Effector memory CD4-positive, alpha-beta T cell (primary cell): ENCODE results near the gene GDNF.
"Not testable (repeated sequence)": the region's sequence is repeated elsewhere in the genome, so short reads cannot be mapped to it uniquely, and the experiment has no call there.

ENCODE experiments used
- DNase-seq, 3 donors: peaks; one replicate each; pipeline ENCODE4 v3.0.0-alpha.2; 2020
- H3K27ac ChIP-seq: 2 replicates; pipeline ENCODE4 v1.7.0; 2013; ENCODE audit warnings: mild to moderate bottlenecking, low read length, moderate library complexity; ENCODE audit not compliant: insufficient read depth, poor library complexity, severe bottlenecking
- H3K27me3 ChIP-seq: replicated peaks from 2 replicates; pipeline ENCODE4 v1.7.0; 2013; ENCODE audit warnings: mild to moderate bottlenecking, low read length; ENCODE audit not compliant: insufficient read depth, control insufficient read depth, poor library complexity, severe bottlenecking
- H3K36me3 ChIP-seq: 2 replicates; pipeline ENCODE4 v1.7.0; 2013; ENCODE audit warnings: mild to moderate bottlenecking, low read length, moderate library complexity; ENCODE audit not compliant: control insufficient read depth, insufficient read depth
- H3K4me1 ChIP-seq: 2 replicates; pipeline ENCODE4 v1.7.0; 2013; ENCODE audit warnings: low read length, mild to moderate bottlenecking; ENCODE audit not compliant: control insufficient read depth, insufficient read depth, poor library complexity, severe bottlenecking
- H3K4me3 ChIP-seq: 2 replicates; pipeline ENCODE4 v1.7.0; 2013; ENCODE audit warnings: low read length, low read depth, mild to moderate bottlenecking; ENCODE audit not compliant: insufficient read depth, poor library complexity, severe bottlenecking
- H3K9me3 ChIP-seq: 2 replicates; pipeline ENCODE4 v1.7.0; 2013; ENCODE audit warnings: mild to moderate bottlenecking, low read length, moderate library complexity; ENCODE audit not compliant: control insufficient read depth

GDNF gene

DNA sequence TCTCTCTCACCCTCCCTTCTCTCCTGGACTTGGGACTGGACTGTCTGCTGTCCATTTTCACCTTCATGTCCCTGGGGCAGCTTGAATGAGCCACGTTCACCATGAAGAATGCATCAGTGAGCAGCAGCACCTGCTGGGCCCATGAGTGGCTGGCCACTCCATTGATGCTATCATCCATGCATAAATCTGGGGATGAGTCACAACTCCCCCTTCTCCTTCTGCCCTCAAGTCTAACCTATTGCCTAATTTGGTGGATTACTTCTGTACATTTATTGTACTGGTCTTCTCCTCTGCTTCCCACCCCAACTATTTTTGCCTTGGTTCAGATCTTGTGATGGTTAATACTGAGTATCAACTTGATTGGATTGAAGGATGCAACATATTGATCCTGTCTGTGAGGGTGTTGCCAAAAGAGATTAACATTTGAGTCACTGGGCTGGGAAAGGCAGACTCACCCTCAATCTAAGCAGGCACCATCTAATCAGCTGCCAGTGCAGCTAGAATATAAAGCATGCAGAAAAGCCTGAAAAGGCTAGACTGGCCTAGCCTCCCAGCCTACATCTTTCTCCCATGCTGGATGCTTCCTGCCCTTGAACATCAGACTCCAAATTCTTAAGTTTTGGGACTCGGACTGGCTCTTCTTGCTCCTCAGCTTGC, 46.7 kb downstream of the GDNF start:
- Histone ChIP-seq H3K27ac (no peak overlapping the region), H3K27me3 (no peaks in the 10 kb centered on the region), H3K4me1 (no peaks in the 10 kb centered on the region), H3K4me3 (no peak overlapping the region), H3K9me3 (no peaks in the 10 kb centered on the region), H3K36me3 (no peaks in the 10 kb centered on the region)
- DNase-seq: no peak

DNA sequence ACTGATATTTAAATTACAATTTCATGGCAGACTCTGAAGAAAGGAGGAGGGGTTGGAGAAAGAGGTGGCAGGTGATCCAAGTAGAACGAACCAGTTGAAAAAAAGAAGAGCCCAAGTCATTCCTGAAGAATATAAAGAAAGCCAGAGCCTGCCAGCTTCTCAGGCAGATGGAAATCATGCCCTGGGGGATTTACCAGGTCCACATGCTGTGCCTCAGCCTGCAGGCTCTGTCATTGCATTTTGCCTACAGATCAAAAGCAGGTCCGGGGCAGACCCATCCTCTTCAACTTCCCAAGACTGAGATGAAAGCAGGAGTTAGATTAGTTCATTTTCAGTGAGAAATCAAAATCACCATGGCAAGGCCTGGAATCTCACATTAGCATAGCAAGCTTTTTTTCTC, 48.5 kb downstream of the GDNF start:
- Histone ChIP-seq H3K4me3 (no peak overlapping the region), H3K9me3 (no peaks in the 10 kb centered on the region), H3K27ac (no peak overlapping the region), H3K36me3 (no peaks in the 10 kb centered on the region), H3K27me3 (no peaks in the 10 kb centered on the region), H3K4me1 (no peaks in the 10 kb centered on the region)
- no peak for DNase-seq

DNA sequence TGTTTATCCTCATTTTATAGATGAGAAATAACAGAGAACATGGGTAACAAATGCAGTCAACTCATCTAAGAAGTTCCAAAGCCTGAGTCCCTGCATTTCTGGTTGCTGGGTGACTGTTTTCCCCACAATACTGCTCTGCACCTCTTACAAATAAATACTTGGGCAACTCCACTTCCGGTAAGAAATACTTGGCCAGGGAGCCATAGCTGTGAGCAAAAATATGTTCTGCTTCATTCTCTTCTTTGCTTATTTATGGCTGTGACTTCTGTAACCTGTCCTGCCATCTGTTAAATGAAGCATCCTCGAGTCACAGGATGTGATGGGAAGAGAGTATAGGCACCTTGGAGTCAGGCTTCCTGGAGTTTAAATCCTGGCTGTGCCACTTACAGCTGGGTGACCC, 49.9 kb downstream of the GDNF start:
- Histone ChIP-seq H3K4me3 (no peak overlapping the region), H3K27ac (no peak overlapping the region), H3K36me3 (no peaks in the 10 kb centered on the region), H3K4me1 (no peaks in the 10 kb centered on the region), H3K9me3 (no peaks in the 10 kb centered on the region), H3K27me3 (no peaks in the 10 kb centered on the region)
- no peak for DNase-seq

DNA sequence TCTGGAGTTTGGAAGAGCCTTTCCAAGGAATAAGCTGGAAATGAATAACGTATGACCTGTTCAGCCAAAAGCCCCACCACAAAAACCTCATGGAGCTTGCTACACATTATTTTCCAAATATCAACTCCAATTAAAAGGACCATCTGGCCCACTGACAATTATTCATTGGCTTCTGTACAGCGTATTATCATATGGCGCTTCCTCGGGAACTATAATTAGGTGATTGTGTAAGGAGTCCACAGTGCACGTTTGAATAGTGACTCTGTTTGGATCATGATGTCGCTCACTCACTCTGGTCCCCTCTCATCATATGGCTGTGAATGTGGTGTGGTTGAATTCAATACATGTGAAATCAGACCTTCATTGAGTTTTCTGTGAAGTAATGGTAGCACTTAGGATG, 52.1 kb downstream of the GDNF start:
- Histone ChIP-seq H3K27ac (no peak overlapping the region), H3K4me3 (no peak overlapping the region), H3K4me1 (no peaks in the 10 kb centered on the region), H3K9me3 (no peaks in the 10 kb centered on the region), H3K27me3 (no peaks in the 10 kb centered on the region), H3K36me3 (no peaks in the 10 kb centered on the region)
- no peak for DNase-seq

DNA sequence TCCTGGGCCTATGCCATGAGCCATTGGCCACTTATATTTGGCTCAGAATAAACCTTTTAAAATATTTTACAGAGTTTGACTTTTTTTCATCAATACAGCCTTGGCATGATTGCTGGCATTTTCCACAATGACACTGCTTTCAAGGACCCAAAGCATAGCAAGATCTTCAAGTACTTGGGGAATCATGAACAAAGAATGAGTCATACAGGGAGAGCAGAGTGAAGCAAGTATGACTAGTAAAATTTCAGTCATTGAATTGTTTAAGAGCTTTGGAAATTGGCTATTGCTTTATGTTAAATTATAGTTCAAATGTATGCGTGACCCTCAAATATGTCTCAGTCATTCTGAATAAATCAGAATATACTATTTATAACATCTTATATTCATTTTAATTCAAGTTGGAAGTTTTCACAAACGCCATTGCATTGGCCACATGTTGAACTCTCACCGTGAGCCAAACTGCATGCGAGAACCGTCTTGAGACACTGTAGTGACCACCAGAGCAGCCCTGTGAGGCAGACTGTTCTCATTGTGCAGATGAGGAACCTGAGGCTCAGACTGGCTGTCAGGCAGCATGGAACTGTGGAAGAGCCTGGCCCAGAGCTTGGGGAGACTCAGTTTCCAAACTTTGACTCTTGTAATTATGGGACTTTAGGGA, 52.9 kb downstream of the GDNF start:
- Histone ChIP-seq H3K4me3 (no peak overlapping the region), H3K36me3 (no peaks in the 10 kb centered on the region), H3K4me1 (no peaks in the 10 kb centered on the region), H3K27ac (no peak overlapping the region), H3K9me3 (no peaks in the 10 kb centered on the region), H3K27me3 (no peaks in the 10 kb centered on the region)
- no peak for DNase-seq

DNA sequence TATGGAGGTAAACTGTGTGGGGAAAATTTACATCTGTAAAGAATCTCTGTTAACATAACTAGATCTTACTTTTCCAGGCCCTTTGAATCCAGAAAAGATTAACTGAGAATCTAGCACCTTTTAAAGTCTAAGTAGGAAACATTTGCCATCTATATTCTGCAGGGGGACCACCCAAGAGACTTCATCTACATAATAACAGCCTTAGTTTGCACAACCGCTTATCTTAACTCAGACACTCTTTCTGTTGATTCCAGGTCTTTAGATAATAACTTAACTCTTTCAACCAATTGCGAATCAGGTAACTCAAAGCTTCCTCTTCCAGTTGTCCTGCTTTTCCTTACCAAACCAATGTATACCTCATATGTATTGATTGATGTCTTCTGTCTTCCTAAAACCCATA, 53.4 kb downstream of the GDNF start:
- no peaks in the 10 kb centered on the region for H3K36me3 ChIP-seq
- H3K27me3 ChIP-seq: no peaks in the 10 kb centered on the region
- no peak overlapping the region for H3K4me3 ChIP-seq
- H3K9me3 ChIP-seq: no peaks in the 10 kb centered on the region
- DNase-seq: no peak
- H3K27ac ChIP-seq: no peak overlapping the region
- H3K4me1 ChIP-seq: no peaks in the 10 kb centered on the region

DNA sequence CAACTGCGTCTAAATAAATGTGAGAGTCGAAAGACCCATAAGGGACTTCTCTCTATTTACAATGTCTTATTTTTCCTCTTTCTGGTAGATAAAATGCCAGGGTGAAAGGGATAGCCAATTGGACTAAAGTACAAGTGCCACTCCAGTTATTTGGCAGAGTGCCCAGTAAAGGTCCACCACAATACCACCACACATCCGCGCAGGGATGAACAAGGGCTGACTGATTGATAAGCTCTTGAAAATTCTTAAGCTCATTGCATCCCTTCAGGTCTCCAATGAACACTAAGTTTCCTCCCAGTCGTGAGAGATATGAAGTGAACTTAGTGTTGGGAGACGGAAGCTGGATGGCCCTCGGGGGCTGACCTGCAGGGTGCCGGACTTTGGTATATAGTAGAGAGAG, 58.4 kb downstream of the GDNF start:
- not testable (repeated sequence) for H3K9me3 ChIP-seq, H3K36me3 ChIP-seq, H3K27me3 ChIP-seq, DNase-seq, H3K27ac ChIP-seq, H3K4me3 ChIP-seq, H3K4me1 ChIP-seq

DNA sequence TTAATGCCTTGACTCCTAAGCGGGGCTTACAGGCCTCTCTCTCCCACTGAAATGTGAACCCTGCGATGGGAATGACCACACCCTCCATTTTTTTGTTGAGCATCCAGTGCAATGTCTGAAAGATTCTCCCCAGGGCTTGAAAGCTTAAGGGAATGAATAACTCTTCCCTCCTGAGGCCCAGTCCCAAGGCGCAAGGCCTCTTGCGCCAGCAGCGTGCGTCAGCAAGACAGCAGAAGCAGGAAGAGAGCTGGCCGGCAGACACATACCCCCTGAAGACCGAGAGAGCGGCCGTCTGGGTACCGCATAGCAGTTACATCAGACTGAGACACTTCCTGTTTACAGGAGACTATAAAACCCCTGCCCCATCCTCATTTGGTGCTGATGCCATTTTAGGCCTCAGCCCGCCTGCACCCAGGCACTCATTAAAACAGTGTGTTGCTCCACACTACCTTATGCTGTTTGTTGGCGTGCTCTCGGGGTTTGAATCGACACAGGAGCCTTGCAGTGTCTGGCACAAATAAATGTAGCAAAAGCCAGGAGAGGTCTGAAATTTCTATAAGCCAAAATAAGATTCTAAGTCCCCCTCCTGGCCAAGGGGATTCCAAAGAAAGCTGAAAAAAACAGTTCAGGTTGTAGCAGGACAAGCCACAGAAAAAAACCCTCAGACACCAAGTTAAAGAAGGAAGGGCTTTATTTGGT, 62.3 kb downstream of the GDNF start:
- no peaks in the 10 kb centered on the region for H3K36me3 ChIP-seq
- H3K27ac ChIP-seq: no peak overlapping the region
- DNase-seq: no peak
- H3K9me3 ChIP-seq: no peaks in the 10 kb centered on the region
- no peaks in the 10 kb centered on the region for H3K4me1 ChIP-seq
- no peaks in the 10 kb centered on the region for H3K27me3 ChIP-seq
- H3K4me3 ChIP-seq: no peak overlapping the region

DNA sequence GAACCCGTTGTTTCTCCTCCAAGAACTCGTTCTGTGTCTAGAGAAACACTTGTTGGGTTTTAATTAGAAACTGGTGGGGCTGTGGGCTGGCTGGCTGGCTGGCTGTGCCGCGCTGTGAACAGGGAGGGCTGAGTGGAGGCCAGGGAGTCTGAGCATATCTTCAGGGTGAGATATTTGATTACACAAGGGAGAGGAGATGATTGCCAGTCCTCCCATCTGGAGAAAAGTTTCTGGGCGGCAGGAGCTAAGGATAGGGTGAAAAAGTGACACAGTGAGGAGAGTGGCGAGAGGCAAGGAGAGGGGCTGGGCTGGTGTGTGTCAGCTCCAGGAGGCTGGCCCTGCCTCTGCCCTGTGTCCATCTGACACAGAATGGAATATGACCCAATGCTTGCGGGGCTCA, 63.0 kb downstream of the GDNF start:
- H3K4me1 ChIP-seq: no peaks in the 10 kb centered on the region
- DNase-seq: no peak
- H3K27ac ChIP-seq: no peak overlapping the region
- no peak overlapping the region for H3K4me3 ChIP-seq
- no peaks in the 10 kb centered on the region for H3K36me3 ChIP-seq
- no peaks in the 10 kb centered on the region for H3K27me3 ChIP-seq
- H3K9me3 ChIP-seq: no peaks in the 10 kb centered on the region

DNA sequence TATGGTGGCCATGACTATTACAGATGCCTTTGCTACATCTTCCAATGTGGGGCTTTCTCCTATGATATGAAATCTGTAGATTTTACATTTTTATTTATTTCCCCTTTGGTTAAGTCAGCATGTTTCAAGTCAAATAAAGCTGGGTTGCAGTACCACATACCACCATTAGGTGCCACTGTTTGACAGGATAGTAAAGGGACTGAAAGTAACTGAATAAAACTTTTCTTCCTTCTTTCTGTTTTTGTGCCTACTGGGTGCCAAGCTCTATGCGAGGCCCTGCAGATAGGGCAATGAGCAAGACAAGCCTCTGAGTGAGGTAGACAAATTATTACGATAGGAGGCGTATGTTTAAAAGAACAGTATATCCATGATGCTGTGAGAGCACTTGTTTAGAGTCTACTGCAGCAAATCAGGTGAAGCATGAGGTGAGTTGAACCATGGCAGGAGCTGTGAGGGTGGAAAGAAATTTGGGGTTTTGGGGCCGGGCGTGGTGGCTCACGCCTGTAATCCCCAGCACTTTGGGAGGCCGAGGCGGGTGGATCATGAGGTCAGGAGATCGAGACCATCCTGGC, 64.8 kb downstream of the GDNF start:
- Histone ChIP-seq H3K27ac (no peak overlapping the region), H3K27me3 (no peaks in the 10 kb centered on the region), H3K9me3 (no peaks in the 10 kb centered on the region), H3K4me1 (no peaks in the 10 kb centered on the region), H3K4me3 (no peak overlapping the region), H3K36me3 (no peaks in the 10 kb centered on the region)
- DNase-seq: no peak
